Measurements from ENCODE around the gene MAP1LC3B2.

The MAP1LC3B2 gene

GRCh38 chr12:116590561-116590960, 31.4 kb downstream of the MAP1LC3B2 start:
- Histone ChIP-seq H3K27ac (ENCODE audit: low read depth, low read length, poor library complexity, severe bottlenecking) (no peak overlapping the region), H3F3A (ENCODE audit: insufficient read depth, low read length) (no peaks in the 10 kb centered on the region)

GRCh38 chr12:116591855-116592637, 32.9 kb downstream of the MAP1LC3B2 start:
- Histone ChIP-seq H3K79me2 (ENCODE audit: insufficient read depth, low read length) (no peaks in the 10 kb centered on the region), H3K36me3 (ENCODE audit: insufficient read depth, low read length) (no peaks in the 10 kb centered on the region), H3K4me1 (ENCODE audit: insufficient read depth, low read length, severe bottlenecking) (no peaks in the 10 kb centered on the region), H3F3A (ENCODE audit: insufficient read depth, low read length) (no peaks in the 10 kb centered on the region), H3K9me2 (ENCODE audit: low read depth, low read length) (no peaks in the 10 kb centered on the region), H3K27me3 (ENCODE audit: insufficient read depth, low read length) (no peaks in the 10 kb centered on the region), H3K4me3 (ENCODE audit: low read depth, low read length, poor library complexity, severe bottlenecking) (no peak overlapping the region), H2AFZ (ENCODE audit: low read length) (no peak overlapping the region), H3K9me3 (ENCODE audit: low read length) (no peaks in the 10 kb centered on the region), H4K20me1 (ENCODE audit: insufficient read depth, low read length) (no peaks in the 10 kb centered on the region), H3K9ac (ENCODE audit: low read length) (no peak overlapping the region), H3K4me2 (ENCODE audit: low read length) (no peak overlapping the region), H3K27ac (ENCODE audit: low read depth, low read length, poor library complexity, severe bottlenecking) (no peak overlapping the region)
- no peak for TF ChIP-seq CTCF (IDR thresholded peaks at IDR 0.05; ENCODE audit: low read length)
- TF ChIP-seq EZH2 (IDR thresholded peaks at IDR 0.05; ENCODE audit: borderline replicate concordance, low read length), result no peak

More at GRCh38 chr12:116590561-116590960, 31.4 kb downstream of the MAP1LC3B2 start:
- Histone ChIP-seq H2AFZ (ENCODE audit: low read length) (no peak overlapping the region), H3K79me2 (ENCODE audit: insufficient read depth, low read length) (no peaks in the 10 kb centered on the region), H3K36me3 (ENCODE audit: insufficient read depth, low read length) (no peaks in the 10 kb centered on the region), H3K9me2 (ENCODE audit: low read depth, low read length) (no peaks in the 10 kb centered on the region), H3K9ac (ENCODE audit: low read length) (no peak overlapping the region), H3K9me3 (ENCODE audit: low read length) (no peaks in the 10 kb centered on the region), H3K4me2 (ENCODE audit: low read length) (no peak overlapping the region), H3K4me3 (ENCODE audit: low read depth, low read length, poor library complexity, severe bottlenecking) (no peak overlapping the region), H4K20me1 (ENCODE audit: insufficient read depth, low read length) (no peaks in the 10 kb centered on the region), H3K27me3 (ENCODE audit: insufficient read depth, low read length) (no peaks in the 10 kb centered on the region; the same call in 1 of the 2 replicates), H3K4me1 (ENCODE audit: insufficient read depth, low read length, severe bottlenecking) (no peaks in the 10 kb centered on the region)
- TF ChIP-seq EZH2 (IDR thresholded peaks at IDR 0.05; ENCODE audit: borderline replicate concordance, low read length) (no peak), CTCF (IDR thresholded peaks at IDR 0.05; ENCODE audit: low read length) (no peak)

GRCh38 chr12:116592731-116593130, 33.5 kb downstream of the MAP1LC3B2 start:
- no peaks in the 10 kb centered on the region for H3F3A ChIP-seq (ENCODE audit: insufficient read depth, low read length)
- no peaks in the 10 kb centered on the region for H3K27me3 ChIP-seq (ENCODE audit: insufficient read depth, low read length)
- H3K4me3 ChIP-seq (ENCODE audit: low read depth, low read length, poor library complexity, severe bottlenecking), result no peak overlapping the region
- no peaks in the 10 kb centered on the region for H3K9me2 ChIP-seq (ENCODE audit: low read depth, low read length)
- H4K20me1 ChIP-seq (ENCODE audit: insufficient read depth, low read length), result no peaks in the 10 kb centered on the region
- TF ChIP-seq CTCF (IDR thresholded peaks at IDR 0.05; ENCODE audit: low read length), result no peak
- no peak for TF ChIP-seq EZH2 (IDR thresholded peaks at IDR 0.05; ENCODE audit: borderline replicate concordance, low read length)
- no peaks in the 10 kb centered on the region for H3K36me3 ChIP-seq (ENCODE audit: insufficient read depth, low read length)
- no peaks in the 10 kb centered on the region for H3K9me3 ChIP-seq (ENCODE audit: low read length)
- H3K4me2 ChIP-seq (ENCODE audit: low read length), result no peak overlapping the region
- H3K9ac ChIP-seq (ENCODE audit: low read length), result no peak overlapping the region
- H3K79me2 ChIP-seq (ENCODE audit: insufficient read depth, low read length), result no peaks in the 10 kb centered on the region
- H3K4me1 ChIP-seq (ENCODE audit: insufficient read depth, low read length, severe bottlenecking), result no peaks in the 10 kb centered on the region
- H3K27ac ChIP-seq (ENCODE audit: low read depth, low read length, poor library complexity, severe bottlenecking), result no peak overlapping the region
- no peak overlapping the region for H2AFZ ChIP-seq (ENCODE audit: low read length)

Measured in OCI-LY1 (cell line).